ENCODE results near the gene PTPRM. TPM values are rescaled to one million over a fixed set of nuclear protein-coding genes. Genes with fewer than 3 reads are reported as not detected.

Gene PTPRM
- total RNA-seq, 1 experiment from 2014 or later = 14.5 TPM

DNA sequence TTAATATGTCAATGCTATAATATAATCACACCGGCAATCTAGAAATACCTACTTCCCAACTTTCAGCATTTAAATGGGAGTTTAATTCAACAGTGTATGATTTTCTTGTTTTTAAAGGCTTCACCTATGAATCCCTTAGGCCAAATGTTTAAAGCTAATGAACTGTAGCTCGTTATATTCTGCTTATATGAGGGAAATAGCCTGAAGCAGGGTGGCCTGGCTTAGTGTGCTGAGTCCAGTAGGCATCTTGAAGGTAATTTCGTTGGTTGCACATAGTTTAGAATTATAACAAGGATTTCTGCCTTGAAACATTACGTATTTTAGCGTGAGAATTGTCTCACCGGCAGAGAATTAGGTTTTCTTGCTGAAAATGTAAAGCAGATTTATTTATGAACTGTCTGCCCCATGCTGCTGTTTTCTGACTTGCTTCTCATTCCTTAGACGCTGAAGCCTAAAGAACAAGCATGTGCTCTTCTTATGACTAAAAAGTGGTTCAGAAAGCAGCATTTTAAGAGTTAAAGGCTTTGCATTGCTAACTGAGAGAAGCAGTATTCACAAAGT, 608.5 kb downstream of the PTPRM start:
- no TSS peak for BruUV-seq (replicated peaks)
- no peaks in the 10 kb centered on the region for H3K79me2 ChIP-seq (ENCODE audit: insufficient read depth, low read length)
- H2AFZ ChIP-seq (ENCODE audit: low read depth, low read length, poor library complexity, severe bottlenecking) = no peak overlapping the region
- DNase-seq (ENCODE audit: low read depth, low spot score) (no peak), ATAC-seq (no peak)
- H3K9ac ChIP-seq (ENCODE audit: low read length) = no peak overlapping the region
- H3K9me2 ChIP-seq (ENCODE audit: insufficient read depth) = no peaks in the 10 kb centered on the region
- RAD21 ChIA-PET (ENCODE audit: low non-redundant PET in 1 of 2, low total read pairs in 2 of 2, uncharacterized antibody in 2 of 2, unreplicated experiment in 2 of 2) = no interaction called here
- TF ChIP-seq ZNF274 (IDR thresholded peaks at IDR 0.05; ENCODE audit: low read depth, low read length) (no peak), TCF7L2 (IDR thresholded peaks at IDR 0.05; ENCODE audit: borderline replicate concordance, extremely low read depth, insufficient read depth, insufficient read length) (no peak), FOSL1 (IDR thresholded peaks at IDR 0.05; ENCODE audit: low read depth) (no peak), ELF1 (IDR thresholded peaks at IDR 0.05; ENCODE audit: borderline replicate concordance, low read depth) (no peak), JUND (IDR thresholded peaks at IDR 0.05) (no peak), ZFX (IDR thresholded peaks at IDR 0.05) (no peak), EGR1 (IDR thresholded peaks at IDR 0.05; ENCODE audit: low read depth) (no peak), RAD21 (IDR thresholded peaks at IDR 0.05; ENCODE audit: low read depth) (no peak)
- H3K4me2 ChIP-seq (ENCODE audit: low read length) = no peak overlapping the region
- H3K4me3 ChIP-seq (replicated peaks in 1 of 2; ENCODE audit: low read depth in 1 of 2, low read length in 2 of 2) = no peak overlapping the region
- H4K20me1 ChIP-seq (ENCODE audit: insufficient read depth) = no peaks in the 10 kb centered on the region
- H3K9me3 ChIP-seq (ENCODE audit: control insufficient read depth in 1 of 2, insufficient read depth in 1 of 2, low read depth in 1 of 2, low read length in 2 of 2) = no peaks in the 10 kb centered on the region
- intact Hi-C loops (cut with micrococcal nuclease) = no loop called here
- no peaks in the 10 kb centered on the region for H3K27me3 ChIP-seq (ENCODE audit: insufficient read depth, low read length)
- H3K4me1 ChIP-seq (ENCODE audit: control insufficient read depth in 1 of 2, insufficient read depth in 2 of 2, low read length in 2 of 2) = no peaks in the 10 kb centered on the region
- H3K27ac ChIP-seq (ENCODE audit: low read depth, low read length) = no peak overlapping the region
- POLR2A ChIA-PET = no interaction called here
- no peaks in the 10 kb centered on the region for H3K36me3 ChIP-seq (ENCODE audit: control insufficient read depth in 1 of 2, insufficient read depth in 2 of 2, low read length in 2 of 2)
- CTCF ChIA-PET = no interaction called here

DNA sequence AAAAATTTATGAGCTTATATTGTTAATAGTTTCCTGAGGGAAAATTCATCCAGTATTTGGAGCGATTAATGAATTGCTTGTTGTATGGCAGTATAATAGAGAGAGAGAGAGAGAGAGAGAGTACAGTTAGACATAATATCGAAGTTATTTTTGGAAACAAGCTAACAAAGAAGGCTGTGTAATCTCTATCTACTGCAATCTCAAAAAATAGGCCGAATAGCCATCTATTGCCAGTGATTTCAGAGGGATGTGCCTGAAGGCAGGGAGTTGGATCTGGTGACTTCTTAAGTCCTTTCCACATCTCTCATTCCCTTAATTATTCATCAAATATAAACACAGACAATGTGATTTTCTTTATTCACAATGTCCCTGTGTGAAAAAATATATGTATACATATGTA, 609.0 kb downstream of the PTPRM start:
- no peak for TF ChIP-seq EZH2phosphoT487 (IDR thresholded peaks at IDR 0.05; ENCODE audit: borderline replicate concordance)
- TF ChIP-seq RAD21 (IDR thresholded peaks at IDR 0.05; ENCODE audit: low read depth) = no peak
- no peak for TF ChIP-seq SP1 (IDR thresholded peaks at IDR 0.05; ENCODE audit: low read depth)
- TF ChIP-seq EGR1 (IDR thresholded peaks at IDR 0.05; ENCODE audit: low read depth) = no peak
- TF ChIP-seq SRF (IDR thresholded peaks at IDR 0.05; ENCODE audit: low read depth) = no peak
- no peak for TF ChIP-seq POLR2AphosphoS5 (IDR thresholded peaks at IDR 0.05; ENCODE audit: low read depth, low read length)
- no peak for TF ChIP-seq EZH2 (IDR thresholded peaks at IDR 0.05)
- no peak for TF ChIP-seq JUND (IDR thresholded peaks at IDR 0.05)
- TF ChIP-seq, protein P1, sequence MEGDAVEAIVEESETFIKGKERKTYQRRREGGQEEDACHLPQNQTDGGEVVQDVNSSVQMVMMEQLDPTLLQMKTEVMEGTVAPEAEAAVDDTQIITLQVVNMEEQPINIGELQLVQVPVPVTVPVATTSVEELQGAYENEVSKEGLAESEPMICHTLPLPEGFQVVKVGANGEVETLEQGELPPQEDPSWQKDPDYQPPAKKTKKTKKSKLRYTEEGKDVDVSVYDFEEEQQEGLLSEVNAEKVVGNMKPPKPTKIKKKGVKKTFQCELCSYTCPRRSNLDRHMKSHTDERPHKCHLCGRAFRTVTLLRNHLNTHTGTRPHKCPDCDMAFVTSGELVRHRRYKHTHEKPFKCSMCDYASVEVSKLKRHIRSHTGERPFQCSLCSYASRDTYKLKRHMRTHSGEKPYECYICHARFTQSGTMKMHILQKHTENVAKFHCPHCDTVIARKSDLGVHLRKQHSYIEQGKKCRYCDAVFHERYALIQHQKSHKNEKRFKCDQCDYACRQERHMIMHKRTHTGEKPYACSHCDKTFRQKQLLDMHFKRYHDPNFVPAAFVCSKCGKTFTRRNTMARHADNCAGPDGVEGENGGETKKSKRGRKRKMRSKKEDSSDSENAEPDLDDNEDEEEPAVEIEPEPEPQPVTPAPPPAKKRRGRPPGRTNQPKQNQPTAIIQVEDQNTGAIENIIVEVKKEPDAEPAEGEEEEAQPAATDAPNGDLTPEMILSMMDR (IDR thresholded peaks at IDR 0.05 in 2 of 3, conservative IDR thresholded peaks at IDR 0.05 in 1 of 3; ENCODE audit: borderline replicate concordance in 1 of 3, insufficient read depth in 1 of 3, low read depth in 2 of 3, low read length in 2 of 3) = no peak
- TF ChIP-seq, protein P2, sequence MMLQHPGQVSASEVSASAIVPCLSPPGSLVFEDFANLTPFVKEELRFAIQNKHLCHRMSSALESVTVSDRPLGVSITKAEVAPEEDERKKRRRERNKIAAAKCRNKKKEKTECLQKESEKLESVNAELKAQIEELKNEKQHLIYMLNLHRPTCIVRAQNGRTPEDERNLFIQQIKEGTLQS (IDR thresholded peaks at IDR 0.05) = no peak
- no peak for TF ChIP-seq ZFX (IDR thresholded peaks at IDR 0.05)
- BruUV-seq (replicated peaks) = no TSS peak
- Histone ChIP-seq H3K9me3 (ENCODE audit: control insufficient read depth in 1 of 2, insufficient read depth in 1 of 2, low read depth in 1 of 2, low read length in 2 of 2) (no peaks in the 10 kb centered on the region), H3K27me3 (ENCODE audit: insufficient read depth, low read length) (no peaks in the 10 kb centered on the region), H3K4me3 (replicated peaks in 1 of 2; ENCODE audit: low read depth in 1 of 2, low read length in 2 of 2) (no peak overlapping the region), H3K4me2 (ENCODE audit: low read length) (no peak overlapping the region), H3K27ac (ENCODE audit: low read depth, low read length) (no peak overlapping the region), H3K36me3 (ENCODE audit: control insufficient read depth in 1 of 2, insufficient read depth in 2 of 2, low read length in 2 of 2) (no peaks in the 10 kb centered on the region), H3K4me1 (ENCODE audit: control insufficient read depth in 1 of 2, insufficient read depth in 2 of 2, low read length in 2 of 2) (no peaks in the 10 kb centered on the region), H4K20me1 (ENCODE audit: insufficient read depth) (no peaks in the 10 kb centered on the region), H3K79me2 (ENCODE audit: insufficient read depth, low read length) (no peaks in the 10 kb centered on the region), H3K9me2 (ENCODE audit: insufficient read depth) (no peaks in the 10 kb centered on the region), H3K9ac (ENCODE audit: low read length) (no peak overlapping the region), H2AFZ (ENCODE audit: low read depth, low read length, poor library complexity, severe bottlenecking) (no peak overlapping the region)
- DNase-seq (ENCODE audit: low read depth, low spot score) (no peak), ATAC-seq (no peak)
- ChIA-PET CTCF (no interaction called here), POLR2A (no interaction called here), RAD21 (ENCODE audit: low non-redundant PET in 1 of 2, low total read pairs in 2 of 2, uncharacterized antibody in 2 of 2, unreplicated experiment in 2 of 2) (no interaction called here)
- intact Hi-C loops (cut with micrococcal nuclease) = no loop called here

Data from HCT116 (cell line).